HG02678 (cell line): ENCODE results near the gene OR10J1.

Source experiments
- ATAC-seq: cut with Tn5 transposase; IDR thresholded peaks from one replicate; pipeline ENCODE4 v1.9.1; 2021; ENCODE audit warnings: mild to moderate bottlenecking, moderate library complexity; ENCODE audit not compliant: unreplicated experiment

Gene OR10J1

GRCh38 chr1:159483501-159483900 lies 44.0 kb downstream of the OR10J1 start:
- ATAC-seq = no peak
